HG02852 (cell line): ENCODE measurements around the gene PLXDC1.
"Not testable (repeated sequence)": the region's sequence is repeated elsewhere in the genome, so short reads cannot be mapped to it uniquely, and the experiment has no call there.

Experiments used
- ATAC-seq: cut with Tn5 transposase; IDR thresholded peaks from one replicate; pipeline ENCODE4 v1.9.1; 2021; ENCODE audit warnings: mild to moderate bottlenecking, moderate library complexity; ENCODE audit not compliant: unreplicated experiment

Gene PLXDC1

GRCh38 chr17:39183045-39183444 is 31.6 kb upstream of the PLXDC1 start:
- ATAC-seq: no peak

GRCh38 chr17:39181303-39181702 is 29.9 kb upstream of the PLXDC1 start:
- ATAC-seq: no peak

GRCh38 chr17:39178536-39178935 is 27.1 kb upstream of the PLXDC1 start:
- no peak for ATAC-seq

GRCh38 chr17:39177256-39177655 is 25.8 kb upstream of the PLXDC1 start:
- no peak for ATAC-seq

GRCh38 chr17:39175695-39176093 is 24.3 kb upstream of the PLXDC1 start:
- no peak for ATAC-seq

- ATAC-seq: no peak
Measured at GRCh38 chr17:39174920-39175694, 23.7 kb upstream of the PLXDC1 start.

GRCh38 chr17:39173526-39174274 is 22.3 kb upstream of the PLXDC1 start:
- no peak for ATAC-seq

GRCh38 chr17:39173080-39173479 is 21.6 kb upstream of the PLXDC1 start:
- no peak for ATAC-seq

GRCh38 chr17:39171933-39172332 is 20.5 kb upstream of the PLXDC1 start:
- ATAC-seq: no peak

GRCh38 chr17:39170558-39170957 is 19.1 kb upstream of the PLXDC1 start:
- no peak for ATAC-seq

GRCh38 chr17:39170109-39170508 is 18.7 kb upstream of the PLXDC1 start:
- ATAC-seq: no peak

GRCh38 chr17:39169518-39169917 is 18.1 kb upstream of the PLXDC1 start:
- no peak for ATAC-seq

- ATAC-seq: no peak
Measured at GRCh38 chr17:39169101-39169500, 17.7 kb upstream of the PLXDC1 start.

- not testable (repeated sequence) for ATAC-seq
Measured at GRCh38 chr17:39168503-39168902, 17.1 kb upstream of the PLXDC1 start.

GRCh38 chr17:39167476-39167875 is 16.0 kb upstream of the PLXDC1 start:
- no peak for ATAC-seq

GRCh38 chr17:39166437-39167335 is 15.2 kb upstream of the PLXDC1 start:
- no peak for ATAC-seq

- ATAC-seq: no peak
Measured at GRCh38 chr17:39165841-39166349, 14.5 kb upstream of the PLXDC1 start, which contains the start of gene ARL5C. Gene ARL5C (minus strand): TSS chr17:39166161. CDS start chr17:39165760, 401 bp downstream.

- no peak for ATAC-seq
Measured at GRCh38 chr17:39165178-39165840, 13.9 kb upstream of the PLXDC1 start.

GRCh38 chr17:39164675-39165143 is 13.3 kb upstream of the PLXDC1 start:
- peak; percentile 70 for ATAC-seq

GRCh38 chr17:39161962-39162361 is 10.5 kb upstream of the PLXDC1 start:
- no peak for ATAC-seq
